Ovary (tissue), 3 donors: ENCODE results near the gene GPS1.

ENCODE experiments used
- CTCF ChIP-seq, 3 donors: fragments of 450-650 bp in 2 of 3; fragments of 200-600 bp in 1 of 3; IDR thresholded peaks; one replicate each; pipeline versions ENCODE4 v1.5.1 to v1.8.0; 2016 to 2022; ENCODE audit warnings: antibody characterized with exemption in 3 of 3, mild to moderate bottlenecking in 1 of 3
- EP300 ChIP-seq: sonication (generic); formaldehyde crosslinking; IDR thresholded peaks from one replicate; pipeline ENCODE4 v1.6.1; 2017; ENCODE audit warnings: antibody characterized with exemption
- POLR2A ChIP-seq: fragments of 450-650 bp; IDR thresholded peaks from one replicate; pipeline ENCODE4 v1.6.1; 2017; ENCODE audit warnings: antibody characterized with exemption, mild to moderate bottlenecking, moderate library complexity
- donor health status: DM: no; HTN: no; CAD: no.

GRCh38 chr17:82049106-82049505 lies 2.6 kb upstream of the GPS1 start:
- no peak for TF ChIP-seq CTCF (IDR thresholded peaks at IDR 0.05)
- TF ChIP-seq POLR2A, result no peak
- TF ChIP-seq EP300, result no peak
